Upper lobe of left lung (tissue), 6 donors: ENCODE measurements around the gene MFSD6. TPM values are rescaled to one million over a fixed set of nuclear protein-coding genes. Genes with fewer than 3 reads are reported as not detected.

ENCODE experiments used
- ATAC-seq, 2 donors: fragments of 200-7000 bp; cut with Tn5 transposase; one replicate each; pipeline ENCODE4 v1.9.1; 2022; ENCODE audit warnings: mild to moderate bottlenecking in 2 of 2, moderate library complexity in 2 of 2; ENCODE audit not compliant: low FRiP score in 2 of 2
- DNase-seq, 2 donors: peaks; one replicate each; pipeline ENCODE4 v3.0.0-alpha.2; 2019 to 2020
- H3K27ac ChIP-seq, 4 donors: fragments of 200-600 bp; sonication (generic); one replicate each; pipeline ENCODE4 v1.5.1; 2016 to 2019
- H3K27me3 ChIP-seq, 4 donors: fragments of 200-600 bp; sonication (generic); one replicate each; pipeline ENCODE4 v1.5.1; 2017 to 2019
- H3K36me3 ChIP-seq, 4 donors: fragments of 200-600 bp; sonication (generic); one replicate each; pipeline ENCODE4 v1.5.1; 2016 to 2019
- H3K4me1 ChIP-seq, 4 donors: fragments of 200-600 bp; sonication (generic); one replicate each; pipeline ENCODE4 v1.5.1; 2018 to 2019
- H3K4me3 ChIP-seq, 4 donors: fragments of 200-600 bp; sonication (generic); one replicate each; pipeline ENCODE4 v1.5.1; 2017 to 2019; ENCODE audit warnings: mild to moderate bottlenecking in 2 of 4, moderate library complexity in 1 of 4
- H3K9me3 ChIP-seq, 4 donors: fragments of 200-600 bp; sonication (generic); one replicate each; pipeline ENCODE4 v1.5.1; 2018 to 2019
- EP300 ChIP-seq, 4 donors: sonication (generic); formaldehyde crosslinking; IDR thresholded peaks; one replicate each; pipeline ENCODE4 v1.5.1; 2017; ENCODE audit warnings: antibody characterized with exemption in 4 of 4, control low read depth in 2 of 4
- POLR2A ChIP-seq, 4 donors: fragments of 450-650 bp; IDR thresholded peaks; one replicate each; pipeline ENCODE4 v1.5.1; 2016 to 2017; ENCODE audit warnings: antibody characterized with exemption in 4 of 4, mild to moderate bottlenecking in 2 of 4
- POLR2AphosphoS5 ChIP-seq, 2 donors: sonication (generic); formaldehyde crosslinking; IDR thresholded peaks; one replicate each; pipeline ENCODE4 v1.5.1; 2017; ENCODE audit warnings: antibody characterized with exemption in 2 of 2
- WGBS, 2 donors: methylation state at CpG; one replicate each; pipeline ENCODE4 v1.1.5; 2017 to 2018; 5-methylcytosine and 5-hydroxymethylcytosine counted together
- total RNA-seq, 6 donors: library from RNA; depleted of rRNA in 4 of 6; stranded (reverse); fragments of >200 nt in 4 of 6; gene quantifications; one replicate each; pipeline versions ENCODE4 v1.1.0 to v1.2.1, GENCODE V29; 2016 to 2021
- TF ChIP-seq, protein P1 (sequence below), 6 experiments: fragments of 450-650 bp in 4 of 6; fragments of 200-600 bp in 2 of 6; sonication (generic) in 2 of 6; IDR thresholded peaks; one replicate each; pipeline ENCODE4 v1.5.1; 2016 to 2019; ENCODE audit warnings: antibody characterized with exemption in 6 of 6
- donor health status: DM: no; HTN: no; CAD: no; lungs with moderate emphysema.
- donor health status: DM: no; HTN: yes; CAD: no; lungs with severe emphysema.

MFSD6 gene
- total RNA-seq, 6 donors from 2014 or later = 46.9 to 136 (median 80.4) TPM

DNA sequence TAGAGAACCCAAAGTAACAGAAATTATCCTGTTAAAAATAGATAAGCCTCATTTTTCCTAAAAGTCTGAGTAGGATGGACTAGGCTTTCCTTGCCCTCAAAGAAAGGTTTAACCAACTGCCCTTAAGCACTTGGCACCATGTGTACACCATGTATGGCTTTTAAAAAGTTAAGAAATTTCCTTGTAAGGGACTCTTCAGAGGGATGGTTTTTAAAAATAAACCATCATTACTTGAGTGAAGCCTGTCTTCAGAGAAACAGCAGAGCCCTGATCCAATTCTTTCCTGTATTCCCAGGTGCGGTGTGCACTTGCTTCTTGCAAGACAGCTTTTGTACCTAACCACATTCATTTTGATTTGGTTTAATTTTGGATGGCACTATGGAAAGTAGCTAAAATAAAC, 127.4 kb downstream of the MFSD6 start:
- 33 to 36% methylated on average over 1 of the region's 1 CpG for whole genome bisulfite sequencing, 2 donors
- peak overlapping the region in 3 of 4 donors; percentile 63 to 83 (median 77) for H3K4me3 ChIP-seq
- H3K36me3 ChIP-seq = no peaks in the 10 kb centered on the region
- H3K27me3 ChIP-seq = no peaks in the 10 kb centered on the region
- peak overlapping the region in 3 of 4 donors; percentile 94 to 99 (median 97) for H3K27ac ChIP-seq
- ATAC-seq (no peak), DNase-seq (no peak)
- H3K4me1 ChIP-seq = peaks cover 7 to 25% (median 13%) of the 10 kb centered on the region in 4 donors
- H3K9me3 ChIP-seq = peaks cover 7 to 16% (median 12%) of the 10 kb centered on the region in 4 donors
- TF ChIP-seq EP300 (IDR thresholded peaks at IDR 0.05) (no peak), POLR2A (IDR thresholded peaks at IDR 0.05) (no peak), POLR2AphosphoS5 (IDR thresholded peaks at IDR 0.05) (no peak)
- TF ChIP-seq, protein P1, sequence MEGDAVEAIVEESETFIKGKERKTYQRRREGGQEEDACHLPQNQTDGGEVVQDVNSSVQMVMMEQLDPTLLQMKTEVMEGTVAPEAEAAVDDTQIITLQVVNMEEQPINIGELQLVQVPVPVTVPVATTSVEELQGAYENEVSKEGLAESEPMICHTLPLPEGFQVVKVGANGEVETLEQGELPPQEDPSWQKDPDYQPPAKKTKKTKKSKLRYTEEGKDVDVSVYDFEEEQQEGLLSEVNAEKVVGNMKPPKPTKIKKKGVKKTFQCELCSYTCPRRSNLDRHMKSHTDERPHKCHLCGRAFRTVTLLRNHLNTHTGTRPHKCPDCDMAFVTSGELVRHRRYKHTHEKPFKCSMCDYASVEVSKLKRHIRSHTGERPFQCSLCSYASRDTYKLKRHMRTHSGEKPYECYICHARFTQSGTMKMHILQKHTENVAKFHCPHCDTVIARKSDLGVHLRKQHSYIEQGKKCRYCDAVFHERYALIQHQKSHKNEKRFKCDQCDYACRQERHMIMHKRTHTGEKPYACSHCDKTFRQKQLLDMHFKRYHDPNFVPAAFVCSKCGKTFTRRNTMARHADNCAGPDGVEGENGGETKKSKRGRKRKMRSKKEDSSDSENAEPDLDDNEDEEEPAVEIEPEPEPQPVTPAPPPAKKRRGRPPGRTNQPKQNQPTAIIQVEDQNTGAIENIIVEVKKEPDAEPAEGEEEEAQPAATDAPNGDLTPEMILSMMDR (IDR thresholded peaks at IDR 0.05) = no peak

DNA sequence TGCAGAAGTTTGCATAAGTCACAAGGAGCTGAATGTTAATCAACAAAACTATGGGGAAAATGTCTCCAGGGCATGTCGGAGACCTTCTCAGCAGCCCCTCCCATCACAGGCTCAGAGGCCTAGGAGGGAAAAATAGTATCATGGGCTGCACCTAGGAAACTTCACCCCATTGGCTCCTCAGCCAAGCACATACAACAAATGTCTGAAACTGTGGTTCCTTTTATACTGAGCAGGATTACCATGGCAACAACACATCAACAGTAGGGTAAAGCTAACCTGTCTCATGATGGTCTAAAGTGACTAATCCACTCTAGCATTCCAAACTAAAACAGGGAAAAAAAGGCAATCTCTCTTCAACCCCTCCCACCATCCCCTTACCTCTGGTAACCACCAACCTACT, 129.6 kb downstream of the MFSD6 start:
- Histone ChIP-seq H3K36me3 (no peaks in the 10 kb centered on the region), H3K4me1 (peaks cover 7 to 20% (median 13%) of the 10 kb centered on the region in 4 donors), H3K27ac (no peak overlapping the region), H3K4me3 (no peak overlapping the region), H3K27me3 (no peaks in the 10 kb centered on the region), H3K9me3 (peaks cover 8 to 20% (median 16%) of the 10 kb centered on the region in 4 donors)
- TF ChIP-seq EP300 (IDR thresholded peaks at IDR 0.05) (no peak), POLR2AphosphoS5 (IDR thresholded peaks at IDR 0.05) (no peak), POLR2A (IDR thresholded peaks at IDR 0.05) (no peak)
- TF ChIP-seq, protein P1 (IDR thresholded peaks at IDR 0.05) = no peak
- DNase-seq (no peak), ATAC-seq (no peak)
- WGBS, 2 donors = 95 to 100% methylated on average over 1 of the region's 1 CpG

DNA sequence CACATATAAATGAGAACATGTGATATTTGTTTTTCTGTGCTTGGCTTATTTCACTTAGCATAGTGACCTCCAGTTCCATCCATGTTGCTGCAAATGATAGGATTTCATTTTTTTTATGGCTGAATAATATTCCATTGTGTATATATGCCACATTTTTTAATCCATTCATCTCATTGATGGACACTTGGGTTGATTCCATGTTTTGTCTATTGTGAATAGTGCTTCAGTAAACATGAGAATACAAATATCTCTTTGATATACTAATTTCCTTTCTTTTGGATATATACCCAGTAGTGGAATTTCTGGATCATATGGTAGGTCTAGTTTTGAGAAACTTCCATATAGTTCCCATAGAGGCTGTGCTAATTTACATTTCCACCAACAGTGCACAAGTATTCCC, 130.0 kb downstream of the MFSD6 start:
- TF ChIP-seq, protein P1 (IDR thresholded peaks at IDR 0.05) = no peak
- TF ChIP-seq EP300 (IDR thresholded peaks at IDR 0.05) (no peak), POLR2AphosphoS5 (IDR thresholded peaks at IDR 0.05) (no peak), POLR2A (IDR thresholded peaks at IDR 0.05) (no peak)
- DNase-seq (no peak), ATAC-seq (no peak)
- Histone ChIP-seq H3K27ac (no peak overlapping the region), H3K4me1 (peaks cover 6 to 20% (median 12%) of the 10 kb centered on the region in 4 donors), H3K36me3 (no peaks in the 10 kb centered on the region), H3K9me3 (peaks cover 8 to 20% (median 16%) of the 10 kb centered on the region in 4 donors), H3K4me3 (no peak overlapping the region), H3K27me3 (no peaks in the 10 kb centered on the region)

DNA sequence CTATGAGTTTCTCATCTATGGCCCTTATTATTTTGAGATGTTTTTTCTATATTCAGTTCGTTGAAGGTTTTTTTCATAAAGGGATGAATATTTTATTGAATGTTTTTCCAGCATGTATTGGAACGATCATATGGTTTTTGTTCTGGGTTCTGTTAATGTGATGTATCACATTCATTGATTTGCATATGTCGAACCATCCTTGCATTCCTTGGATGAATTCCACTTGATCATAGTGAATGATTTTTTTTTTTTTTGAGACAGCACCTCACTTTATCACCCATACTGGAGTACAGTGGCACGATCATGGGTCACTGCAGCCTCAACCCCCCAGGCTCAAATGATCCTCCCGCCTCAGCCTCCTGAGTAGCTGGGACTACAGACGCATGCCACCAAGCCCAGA, 131.9 kb downstream of the MFSD6 start:
- Histone ChIP-seq H3K36me3 (no peaks in the 10 kb centered on the region), H3K9me3 (peaks cover 8 to 20% (median 16%) of the 10 kb centered on the region in 4 donors), H3K27me3 (no peaks in the 10 kb centered on the region), H3K27ac (no peak overlapping the region), H3K4me1 (peaks cover 0 to 12% (median 6%) of the 10 kb centered on the region in 4 donors), H3K4me3 (no peak overlapping the region)
- WGBS, 2 donors = 90 to 98% methylated on average over 6 of the region's 6 CpGs
- ATAC-seq (no peak), DNase-seq (no peak)
- no peak for TF ChIP-seq POLR2AphosphoS5 (IDR thresholded peaks at IDR 0.05)
- TF ChIP-seq POLR2A (IDR thresholded peaks at IDR 0.05) = no peak
- TF ChIP-seq EP300 (IDR thresholded peaks at IDR 0.05) = no peak
- TF ChIP-seq, protein P1 (IDR thresholded peaks at IDR 0.05) = no peak

DNA sequence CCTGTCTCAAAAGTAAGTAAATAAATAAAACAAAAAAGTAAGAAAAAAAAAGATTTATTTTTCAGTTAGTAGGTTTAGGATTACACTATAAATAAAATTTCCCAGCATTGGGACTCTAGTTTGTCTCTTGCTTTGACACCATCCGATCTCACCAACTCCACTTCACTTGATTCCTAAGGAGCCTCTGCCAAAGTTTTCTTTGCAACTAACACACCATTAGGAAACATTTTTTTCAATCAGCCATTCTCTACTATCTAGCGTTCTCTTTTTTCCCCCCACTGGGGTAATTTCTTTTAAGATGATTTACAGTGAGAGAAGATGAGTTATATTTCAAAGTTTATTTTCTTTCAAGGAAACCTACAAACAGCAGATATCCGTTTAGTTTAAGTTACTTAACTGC, 136.9 kb downstream of the MFSD6 start:
- no peak for DNase-seq

More for the DNA sequence above, 136.9 kb downstream of the MFSD6 start:
- WGBS, 2 donors = 65 to 67% methylated on average over 3 of the region's 3 CpGs
- H3K4me1 ChIP-seq = no peaks in the 10 kb centered on the region
- H3K9me3 ChIP-seq = peaks cover 5 to 14% (median 7%) of the 10 kb centered on the region in 4 donors
- no peaks in the 10 kb centered on the region for H3K36me3 ChIP-seq
- no peaks in the 10 kb centered on the region for H3K27me3 ChIP-seq
- TF ChIP-seq POLR2A (IDR thresholded peaks at IDR 0.05) (no peak), EP300 (IDR thresholded peaks at IDR 0.05) (no peak), POLR2AphosphoS5 (IDR thresholded peaks at IDR 0.05) (no peak)
- TF ChIP-seq, protein P1 (IDR thresholded peaks at IDR 0.05) = no peak
- peak overlapping the region in 1 of 4 donors; percentile 7 for H3K4me3 ChIP-seq
- H3K27ac ChIP-seq = no peak overlapping the region
- no peak for ATAC-seq
